GM12878 (cell line): Measurements from ENCODE around the gene C1orf174. TPM values are rescaled to one million over a fixed set of nuclear protein-coding genes. Genes with fewer than 3 reads are reported as not detected.
A peak's percentile ranks its signal among the peaks of the same experiment; 100 is the strongest.

Experiments used
- ATAC-seq: fragments of 200-7000 bp; cut with Tn5 transposase; 3 replicates; pipeline ENCODE4 v1.9.1; 2020; ENCODE audit warnings: mild to moderate bottlenecking, moderate library complexity
- BruUV-seq: library from RNA; stranded (reverse); fragments of 400-500 nt; replicated peaks from 2 replicates; lab custom pipeline; 2021; lab: Mats Ljungman, UMichigan
- CTCF ChIA-PET: fragments of 300-600 bp; sonication (Branson Sonifier 250); formaldehyde crosslinking; extraction: SDS; loops from one replicate; lab custom pipeline; 2021; ENCODE audit warnings: inconsistent platforms; lab: Yijun Ruan, JAX
- POLR2A ChIA-PET: fragments of 350-600 bp; formaldehyde crosslinking; extraction: SDS; loops from one replicate; lab custom pipeline; 2021; ENCODE audit warnings: inconsistent platforms; lab: Charles Lee
- RAD21 ChIA-PET: fragments of 300-600 bp; sonication (Branson Sonifier 250); formaldehyde crosslinking; loops from one replicate; lab custom pipeline; 2023; ENCODE audit warnings: antibody characterized with exemption; ENCODE audit not compliant: unreplicated experiment; lab: Charles Lee
- SMC1A ChIA-PET: fragments of 300-600 bp; sonication (Branson Sonifier 250); formaldehyde crosslinking; loops from one replicate; lab custom pipeline; 2023; ENCODE audit not compliant: unreplicated experiment, uncharacterized antibody; lab: Charles Lee
- DNase-seq: peaks from one replicate; pipeline ENCODE4 v3.0.0-alpha.2; 2011; ENCODE audit warnings: low read depth, low spot score
- FAIRE-seq: peaks from 3 replicates; lab custom pipeline; 2011; peaks lifted over from hg19 to GRCh38; lab: Jason Lieb, UNC
- H2AFZ ChIP-seq: 2 replicates; pipeline ENCODE4 v1.6.0; 2011; ENCODE audit warnings: low read depth, low read length, control low read depth; ENCODE audit not compliant: control insufficient read depth
- H3K27ac ChIP-seq: 2 replicates; pipeline ENCODE4 v1.5.1; 2011; ENCODE audit warnings: control low read depth; ENCODE audit not compliant: control insufficient read depth, insufficient read depth
- H3K27me3 ChIP-seq, 2 experiments: replicated peaks in 1 of 2; 2 replicates each; pipeline versions ENCODE4 v1.6.0 to v1.6.1; 2011; ENCODE audit warnings: low read length in 1 of 2; ENCODE audit not compliant: control insufficient read depth in 2 of 2, insufficient read depth in 2 of 2
- H3K36me3 ChIP-seq, 2 experiments: 2 replicates each; pipeline ENCODE4 v1.5.1; 2011; ENCODE audit warnings: low read length in 1 of 2; ENCODE audit not compliant: control insufficient read depth in 2 of 2, insufficient read depth in 2 of 2
- H3K4me1 ChIP-seq: 2 replicates; pipeline ENCODE4 v1.6.1; 2011; ENCODE audit warnings: mild to moderate bottlenecking, low read length, moderate library complexity, mixed read lengths; ENCODE audit not compliant: control insufficient read depth, insufficient read depth
- H3K4me2 ChIP-seq: 2 replicates; pipeline ENCODE4 v1.6.0; 2011; ENCODE audit warnings: control low read depth; ENCODE audit not compliant: control insufficient read depth, insufficient read depth
- H3K4me3 ChIP-seq: fragments of 200-600 bp; sonication (generic); 2 replicates; pipeline ENCODE4 v1.5.1; 2016
- H3K79me2 ChIP-seq: 2 replicates; pipeline ENCODE4 v1.6.0; 2011; ENCODE audit warnings: low read length; ENCODE audit not compliant: control insufficient read depth, insufficient read depth
- H3K9ac ChIP-seq: 2 replicates; pipeline ENCODE4 v1.8.0; 2011; ENCODE audit warnings: low read length, control low read depth, mixed read lengths; ENCODE audit not compliant: control insufficient read depth, insufficient read depth
- H3K9me3 ChIP-seq: replicated peaks from 3 replicates; pipeline ENCODE4 v1.5.1; 2011; ENCODE audit warnings: mild to moderate bottlenecking, low read length; ENCODE audit not compliant: control insufficient read depth, insufficient read depth
- H4K20me1 ChIP-seq: 2 replicates; pipeline ENCODE4 v1.6.0; 2011; ENCODE audit not compliant: control insufficient read depth, insufficient read depth
- BCLAF1 ChIP-seq: fragments of 450-650 bp; IDR thresholded peaks from 2 replicates; pipeline ENCODE4 v1.6.1; 2017; ENCODE audit warnings: antibody characterized with exemption, mild to moderate bottlenecking, moderate library complexity
- DPF2 ChIP-seq: fragments of 450-650 bp; IDR thresholded peaks from 2 replicates; pipeline ENCODE4 v1.6.1; 2017; ENCODE audit warnings: mild to moderate bottlenecking
- MEF2B ChIP-seq: fragments of 450-650 bp; IDR thresholded peaks from 2 replicates; pipeline ENCODE4 v1.6.1; 2018; ENCODE audit warnings: mild to moderate bottlenecking, moderate library complexity; ENCODE audit not compliant: partially characterized antibody, poor library complexity, severe bottlenecking
- WGBS: methylation state at CpG from one replicate; pipeline ENCODE4 v1.1.6; 2016; ENCODE audit warnings: low lambda C conversion rate; ENCODE audit not compliant: insufficient replicate concordance, insufficient coverage; ENCODE audit errors: missing lambda C conversion rate; 5-methylcytosine and 5-hydroxymethylcytosine counted together
- in situ Hi-C: fragments of 300-500 bp; cut with MboI; formaldehyde crosslinking; loops from 9 replicates; pipeline ENCODE4 v1.14.3; 2018; ENCODE audit warnings: mixed read lengths
- intact Hi-C: fragments of 100-400 bp; cut with micrococcal nuclease; formaldehyde crosslinking; loops from one replicate; pipeline ENCODE4 v1.14.2; 2022; ENCODE audit not compliant: unreplicated experiment
- polyA plus RNA-seq, 11 experiments: library from polyadenylated mRNA; depleted of rRNA in 4 of 11; unstranded in 6 of 11; stranded (reverse) in 5 of 11; fragments of >200 nt; fragmentation: Nextera tagmentation in 4 of 11; fragmentation: Illumina TruSeq in 1 of 11; extraction: Ambion mirVana in 4 of 11; extraction: Trizol in 1 of 11; gene quantifications; 1 replicate in 1 of 11; 2 replicates in 10 of 11; pipeline versions ENCODE4 v1.2.1 to v1.2.3, GENCODE V29; 2011 to 2016; ENCODE audit warnings: inconsistent platforms in 2 of 11, missing spikeins in 2 of 11, low read depth in 1 of 11
- total RNA-seq, 4 experiments: library from RNA; depleted of rRNA in 3 of 4; stranded (reverse); fragments of >200 nt in 3 of 4; fragmentation: Illumina TruSeq in 1 of 4; extraction: Trizol in 1 of 4; gene quantifications; 2 replicates each; pipeline versions ENCODE4 v1.2.1 to v1.2.3, GENCODE V29; 2013 to 2021

The C1orf174 gene
- total and polyA plus RNA-seq, 10 of the 15 experiments (the other 5 are each of a cell fraction or from before 2014, with no cell fraction given) = 17.5 to 35.4 (median 25.1) TPM

GRCh38 chr1:3858231-3858981 lies 41.7 kb downstream of the C1orf174 start (continued):
- TF ChIP-seq BCLAF1 = no peak

- Histone ChIP-seq H3K4me1 (peaks cover 3% of the 10 kb centered on the region; the same call in 1 of the 2 replicates), H3K27me3 (no peaks in the 10 kb centered on the region), H4K20me1 (no peaks in the 10 kb centered on the region), H3K27ac (peak overlapping the region; percentile 40; the same call in 1 of the 2 replicates), H2AFZ (peak overlapping the region; percentile 90), H3K36me3 (no peaks in the 10 kb centered on the region), H3K9ac (peak overlapping the region; percentile 62), H3K4me2 (peak overlapping the region; percentile 87), H3K79me2 (peaks cover 15% of the 10 kb centered on the region), H3K4me3 (peak overlapping the region; percentile 95), H3K9me3 (no peaks in the 10 kb centered on the region)
- POLR2A ChIA-PET = interaction anchor here (0.6 to 1.7 kb wide), 3 partner anchors 10 to 206 kb away, joined by 3 to 4 read pairs (median 4); partner anchors contain the start of gene TP73
- no TSS peak for BruUV-seq
- SMC1A ChIA-PET = interaction anchor here (0.9 to 2.0 kb wide), 4 partner anchors 35 to 54 kb away, joined by 3 to 7 read pairs (median 3); no protein-coding TSS in a partner anchor
- intact Hi-C loops = loop anchor here (1.0 kb wide), 1 partner anchor 43 kb away; the partner anchor contains the start of gene C1orf174
- DNase-seq = no peak
- TF ChIP-seq MEF2B (no peak), DPF2 (0 out of 2 replicates have a peak, but pooled peaks have one; percentile 7)
- no peak for ATAC-seq
- RAD21 ChIA-PET = interaction anchor here (1.0 to 1.6 kb wide), 5 partner anchors 35 to 62 kb away, joined by 3 to 5 read pairs (median 3); partner anchors contain the start of genes C1orf174 and LRRC47
- 23% methylated on average over 21 of the region's 21 CpGs for WGBS
- CTCF ChIA-PET = interaction anchor here (0.7 to 3.2 kb wide), 2 partner anchors 41 to 213 kb away, joined by 3 to 9 read pairs; partner anchors contain the start of gene C1orf174
- FAIRE-seq = no peak
- in situ Hi-C loops = no loop called here
Measured at GRCh38 chr1:3857791-3858129, 42.3 kb downstream of the C1orf174 start.
